A673 (cell line): ENCODE data around the gene TRAF3IP3. TPM values are rescaled to one million over a fixed set of nuclear protein-coding genes. Genes with fewer than 3 reads are reported as not detected.

Experiments
- BruUV-seq: library from RNA; stranded (reverse); fragments of 400-500 nt; replicated peaks from 2 replicates; lab custom pipeline; 2021; lab: Mats Ljungman, UMichigan
- CTCF ChIA-PET: fragments of 300-600 bp; sonication (Branson Sonifier 250); formaldehyde crosslinking; loops from one replicate; lab custom pipeline; 2022; ENCODE audit warnings: antibody characterized with exemption; lab: Charles Lee
- POLR2A ChIA-PET: fragments of 300-600 bp; sonication (Branson Sonifier 250); formaldehyde crosslinking; loops from one replicate; lab custom pipeline; 2022; ENCODE audit warnings: antibody characterized with exemption; ENCODE audit not compliant: low non-redundant PET; lab: Charles Lee
- DNase-seq: peaks from one replicate; pipeline ENCODE4 v3.0.0-alpha.2; 2015; ENCODE audit warnings: low spot score
- H3K27ac ChIP-seq: fragments of 200-600 bp; sonication (generic); 2 replicates; pipeline ENCODE4 v1.5.1; 2016; ENCODE audit warnings: mixed run types, low read depth, mild to moderate bottlenecking, mixed read lengths, antibody characterized with exemption, low read length; ENCODE audit not compliant: poor library complexity, severe bottlenecking
- H3K27me3 ChIP-seq: fragments of 200-600 bp; sonication (generic); replicated peaks from 2 replicates; pipeline ENCODE4 v1.6.1; 2017; ENCODE audit warnings: mixed run types, low read depth, mild to moderate bottlenecking, mixed read lengths, antibody characterized with exemption, low read length; ENCODE audit not compliant: insufficient read depth, poor library complexity
- H3K36me3 ChIP-seq: fragments of 200-600 bp; sonication (generic); 2 replicates; pipeline ENCODE4 v1.6.1; 2016; ENCODE audit warnings: mixed run types, mild to moderate bottlenecking, mixed read lengths, antibody characterized with exemption, low read length; ENCODE audit not compliant: insufficient read depth, poor library complexity, severe bottlenecking
- H3K4me1 ChIP-seq: fragments of 200-600 bp; sonication (generic); 2 replicates; pipeline ENCODE4 v1.6.1; 2017; ENCODE audit warnings: mixed run types, mild to moderate bottlenecking, mixed read lengths, antibody characterized with exemption, low read length; ENCODE audit not compliant: insufficient read depth, poor library complexity, severe bottlenecking
- H3K4me3 ChIP-seq: fragments of 200-600 bp; sonication (generic); 2 replicates; pipeline ENCODE4 v1.5.1; 2016; ENCODE audit warnings: low read depth, mixed run types, mild to moderate bottlenecking, mixed read lengths, low read length; ENCODE audit not compliant: poor library complexity, severe bottlenecking
- H3K9me3 ChIP-seq: fragments of 200-600 bp; sonication (generic); 2 replicates; pipeline ENCODE4 v1.6.1; 2016; ENCODE audit warnings: mixed run types, low read depth, mild to moderate bottlenecking, mixed read lengths, antibody characterized with exemption, low read length; ENCODE audit not compliant: poor library complexity, severe bottlenecking
- CTCF ChIP-seq: fragments of 300-800, 200-600 bp; sonication (generic); conservative IDR thresholded peaks from 2 replicates; pipeline ENCODE4 v1.5.1; 2017; ENCODE audit warnings: low read depth, mild to moderate bottlenecking, antibody characterized with exemption, low read length, moderate library complexity, mixed read lengths
- EZH2 ChIP-seq: fragments of 200-600 bp; sonication (generic); IDR thresholded peaks from 2 replicates; pipeline ENCODE4 v1.6.1; 2017; ENCODE audit warnings: borderline replicate concordance, low read depth, mild to moderate bottlenecking, mixed read lengths, antibody characterized with exemption, low read length; ENCODE audit not compliant: poor library complexity, severe bottlenecking
- intact Hi-C: fragments of 100-400 bp; cut with micrococcal nuclease; formaldehyde crosslinking; loops from one replicate; pipeline ENCODE4 v1.10.0; 2022; ENCODE audit not compliant: unreplicated experiment
- total RNA-seq: library from RNA; stranded (reverse); gene quantifications from 2 replicates; pipeline ENCODE4 v1.2.3, GENCODE V29; 2021

TRAF3IP3 gene
- total RNA-seq, 1 experiment from 2014 or later, result 1.6 TPM

GRCh38 chr1:209732725-209733124 is 23.1 kb upstream of the TRAF3IP3 start:
- no peak for DNase-seq
- ChIA-PET POLR2A (no interaction called here), CTCF (no interaction called here)
- no peaks in the 10 kb centered on the region for H3K4me1 ChIP-seq
- H3K4me3 ChIP-seq, result no peak overlapping the region
- H3K27ac ChIP-seq, result no peak overlapping the region
- H3K27me3 ChIP-seq, result no peaks in the 10 kb centered on the region
- no peaks in the 10 kb centered on the region for H3K36me3 ChIP-seq
- intact Hi-C loops, result no loop called here
- no TSS peak for BruUV-seq
- no peaks in the 10 kb centered on the region for H3K9me3 ChIP-seq
- no peak for TF ChIP-seq EZH2
- no peak for TF ChIP-seq CTCF

- Histone ChIP-seq H3K27ac (no peak overlapping the region), H3K4me3 (no peak overlapping the region), H3K27me3 (no peaks in the 10 kb centered on the region), H3K9me3 (no peaks in the 10 kb centered on the region), H3K36me3 (no peaks in the 10 kb centered on the region), H3K4me1 (no peaks in the 10 kb centered on the region)
- DNase-seq, result no peak
- POLR2A ChIA-PET, result interaction anchor here (0.6 kb wide), 1 partner anchor 11 kb away, joined by 3 read pairs; no protein-coding TSS in a partner anchor
- CTCF ChIA-PET, result no interaction called here
- no TSS peak for BruUV-seq
- TF ChIP-seq CTCF, result no peak
- no peak for TF ChIP-seq EZH2
- intact Hi-C loops, result no loop called here
These were observed 22.3 kb upstream of the TRAF3IP3 start for GRCh38 chr1:209733409-209734192.

GRCh38 chr1:209736490-209737117 is 19.2 kb upstream of the TRAF3IP3 start:
- Histone ChIP-seq H3K27me3 (no peaks in the 10 kb centered on the region), H3K36me3 (no peaks in the 10 kb centered on the region), H3K9me3 (no peaks in the 10 kb centered on the region), H3K27ac (no peak overlapping the region), H3K4me3 (no peak overlapping the region), H3K4me1 (no peaks in the 10 kb centered on the region)
- ChIA-PET POLR2A (interaction anchor here (0.6 kb wide), 1 partner anchor 18 kb away, joined by 8 read pairs; no protein-coding TSS in a partner anchor), CTCF (no interaction called here)
- no TSS peak for BruUV-seq
- TF ChIP-seq CTCF, result no peak
- intact Hi-C loops, result no loop called here
- DNase-seq, result no peak
